ENCODE results near the gene PPY.
A peak's percentile ranks its signal among the peaks of the same experiment; 100 is the strongest.
"Not testable (repeated sequence)": the region's sequence is repeated elsewhere in the genome, so short reads cannot be mapped to it uniquely, and the experiment has no call there.

PPY gene

DNA sequence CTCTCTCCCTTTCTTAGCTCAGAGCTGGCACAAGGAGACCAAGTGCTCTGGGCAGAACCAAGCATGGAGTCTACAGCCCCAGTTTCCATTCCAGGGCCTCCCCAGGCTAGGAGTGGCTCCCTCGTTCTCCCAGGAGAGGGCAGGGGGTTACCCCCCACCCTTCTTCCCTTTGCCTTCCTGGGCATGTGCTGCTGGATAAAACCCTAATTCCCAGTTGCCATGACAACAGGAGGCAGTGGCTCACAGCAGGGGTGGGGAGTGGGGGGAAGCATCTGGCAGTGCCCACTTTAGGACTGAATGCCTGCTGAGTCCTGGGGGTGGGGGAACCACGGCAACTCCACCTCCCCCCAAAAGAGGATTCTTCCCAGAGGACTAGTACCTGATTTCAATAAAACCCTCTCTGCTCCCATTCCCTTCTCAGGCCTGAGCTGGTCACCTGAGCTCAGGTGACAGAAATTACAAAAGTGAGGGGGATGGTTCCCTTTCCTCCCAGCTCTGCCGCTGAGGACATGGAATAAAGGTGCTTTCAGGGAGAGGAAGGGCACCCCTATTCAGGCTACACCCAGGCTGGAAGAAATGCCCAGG is 36.8 kb downstream of the PPY start:
- DNase-seq (ENCODE audit: low spot score), result no peak

DNA sequence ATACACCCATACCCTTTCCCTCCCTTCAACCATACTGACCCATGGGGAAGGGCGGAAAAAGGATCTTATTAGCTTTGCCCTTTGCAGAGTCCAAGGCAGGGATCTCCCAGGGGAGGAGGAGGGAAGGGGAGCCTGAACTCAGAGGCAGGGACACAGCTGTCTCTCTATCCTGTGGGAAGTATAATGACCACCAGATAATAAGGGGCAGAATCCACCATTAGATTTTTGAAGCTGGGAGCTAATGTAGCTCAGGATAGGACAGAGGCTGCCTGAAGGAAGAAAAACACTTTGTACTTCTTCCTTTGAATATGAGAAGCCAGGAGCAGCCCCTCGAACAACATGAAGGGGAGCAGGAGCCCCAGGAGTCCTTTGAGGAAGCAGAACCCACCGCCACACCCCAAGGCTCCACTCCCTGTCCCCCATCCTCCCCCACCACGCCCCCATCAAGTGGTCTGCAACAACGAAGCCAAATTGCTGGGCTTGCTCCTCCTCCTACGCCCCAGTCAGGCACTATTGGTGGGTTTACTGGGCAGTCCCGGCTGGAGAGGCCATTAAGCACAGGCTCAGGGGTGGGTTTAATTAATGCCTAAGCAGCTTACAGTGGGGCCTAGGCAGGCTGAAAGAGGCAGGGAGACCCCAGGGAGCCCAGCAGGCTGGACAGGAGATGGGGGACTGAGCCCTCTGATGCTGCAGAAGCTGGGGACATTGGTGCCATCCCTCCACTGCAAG is 40.3 kb downstream of the PPY start:
- no peak for DNase-seq (ENCODE audit: low spot score)

- DNase-seq (ENCODE audit: low spot score), result no peak
Measured at GRCh38 chr17:43900858-43901754, 41.2 kb downstream of the PPY start.

DNA sequence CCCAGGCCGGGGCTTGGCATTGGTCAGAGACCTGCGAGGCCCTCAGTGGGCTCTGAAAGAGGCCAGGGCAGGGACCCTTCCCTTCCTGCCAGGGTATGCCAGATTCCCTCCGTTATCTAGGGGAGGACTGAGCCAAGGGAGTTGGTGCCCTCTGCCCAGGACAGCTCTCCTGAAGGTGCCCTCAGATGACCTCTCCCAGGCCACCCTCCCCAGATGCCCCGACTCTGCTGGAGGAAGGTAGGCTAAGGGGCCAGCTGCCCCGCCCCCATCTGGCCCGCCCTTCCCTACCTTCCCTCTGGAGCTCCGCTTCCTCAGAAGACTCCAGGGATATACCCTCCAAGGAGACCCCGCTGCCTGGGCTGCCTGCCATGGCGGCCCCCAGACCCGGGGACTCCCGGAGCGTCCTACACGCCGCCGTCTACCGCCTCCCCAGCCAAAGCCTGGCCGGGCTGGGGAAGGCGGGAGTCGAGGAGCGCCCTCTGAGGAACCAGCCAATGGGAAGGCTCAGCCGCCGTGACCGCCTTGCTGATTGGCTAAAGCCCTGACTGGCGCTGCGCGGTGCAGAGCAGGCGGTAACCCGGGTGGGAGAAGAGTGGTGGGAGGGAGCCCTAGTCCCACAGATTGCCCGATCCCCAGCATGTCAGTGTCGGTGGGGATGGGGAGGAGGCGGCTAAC is 42.0 kb downstream of the PPY start:
- peak; percentile 82 for DNase-seq (ENCODE audit: low spot score)

DNA sequence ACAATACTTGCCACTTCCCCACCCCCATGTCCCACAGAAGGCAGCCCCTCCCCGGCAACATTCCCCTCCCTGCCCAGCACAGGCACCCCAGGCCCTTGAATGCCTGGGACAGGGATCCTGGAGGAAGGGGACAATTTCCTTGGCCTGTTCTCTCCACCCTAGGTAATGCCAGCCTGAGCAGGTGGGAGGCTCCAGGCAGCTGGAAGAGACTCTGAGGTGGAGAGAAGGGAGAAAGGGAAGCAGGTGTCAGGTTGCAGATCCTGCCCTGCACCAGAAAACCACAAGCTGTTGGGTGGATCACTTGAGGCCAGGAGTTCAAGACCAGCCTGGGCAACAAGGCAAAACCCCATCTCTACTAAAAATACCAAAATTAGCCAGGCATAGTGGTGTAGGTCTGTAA is 43.8 kb downstream of the PPY start:
- no peak for DNase-seq (ENCODE audit: low spot score)

- DNase-seq (ENCODE audit: low spot score), result no peak
Measured at GRCh38 chr17:43897831-43898230, 44.4 kb downstream of the PPY start.

DNA sequence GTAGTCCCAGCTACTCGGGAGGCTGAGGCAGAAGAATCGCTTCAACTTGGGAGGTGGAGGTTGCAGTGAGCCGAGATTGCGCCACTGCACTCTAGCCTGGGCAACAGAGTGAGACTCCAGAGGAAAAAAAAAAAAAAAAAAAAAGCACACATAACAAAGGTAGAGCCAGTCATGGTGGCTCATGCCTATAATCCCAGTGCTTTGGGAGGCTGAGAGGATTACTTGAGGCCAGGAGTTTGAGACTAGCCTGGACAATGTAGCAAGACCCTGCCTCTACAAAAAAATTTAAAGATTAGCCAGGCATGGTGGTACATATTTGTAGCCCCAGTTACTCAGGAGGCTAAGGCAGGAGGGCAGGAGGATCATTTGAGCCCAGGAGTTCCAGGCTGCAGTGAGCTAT is 47.8 kb downstream of the PPY start:
- DNase-seq (ENCODE audit: low spot score), result not testable (repeated sequence)

DNA sequence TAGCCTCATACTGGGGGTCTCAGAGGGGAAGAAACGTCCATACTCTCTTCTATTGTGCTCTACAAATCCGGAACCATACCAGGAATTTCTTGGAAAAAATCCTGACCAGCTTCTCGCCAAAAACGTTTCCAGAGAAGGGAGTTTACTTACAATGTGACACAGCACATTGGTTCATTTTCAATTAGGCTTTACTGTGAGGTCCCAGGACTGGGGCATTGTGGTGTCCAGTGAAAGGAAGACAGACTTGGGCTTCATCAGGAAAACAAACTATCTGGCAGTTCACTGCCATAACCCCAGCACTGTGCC is 49.7 kb downstream of the PPY start:
- no peak for DNase-seq (ENCODE audit: low spot score)

- no peak for DNase-seq (ENCODE audit: low spot score)
Measured at GRCh38 chr17:43891851-43892646, 50.2 kb downstream of the PPY start.
